ENCODE data around the gene PRPF6.
A peak's percentile ranks its signal among the peaks of the same experiment; 100 is the strongest.
"Not testable (repeated sequence)": the region's sequence is repeated elsewhere in the genome, so short reads cannot be mapped to it uniquely, and the experiment has no call there.

The PRPF6 gene

DNA sequence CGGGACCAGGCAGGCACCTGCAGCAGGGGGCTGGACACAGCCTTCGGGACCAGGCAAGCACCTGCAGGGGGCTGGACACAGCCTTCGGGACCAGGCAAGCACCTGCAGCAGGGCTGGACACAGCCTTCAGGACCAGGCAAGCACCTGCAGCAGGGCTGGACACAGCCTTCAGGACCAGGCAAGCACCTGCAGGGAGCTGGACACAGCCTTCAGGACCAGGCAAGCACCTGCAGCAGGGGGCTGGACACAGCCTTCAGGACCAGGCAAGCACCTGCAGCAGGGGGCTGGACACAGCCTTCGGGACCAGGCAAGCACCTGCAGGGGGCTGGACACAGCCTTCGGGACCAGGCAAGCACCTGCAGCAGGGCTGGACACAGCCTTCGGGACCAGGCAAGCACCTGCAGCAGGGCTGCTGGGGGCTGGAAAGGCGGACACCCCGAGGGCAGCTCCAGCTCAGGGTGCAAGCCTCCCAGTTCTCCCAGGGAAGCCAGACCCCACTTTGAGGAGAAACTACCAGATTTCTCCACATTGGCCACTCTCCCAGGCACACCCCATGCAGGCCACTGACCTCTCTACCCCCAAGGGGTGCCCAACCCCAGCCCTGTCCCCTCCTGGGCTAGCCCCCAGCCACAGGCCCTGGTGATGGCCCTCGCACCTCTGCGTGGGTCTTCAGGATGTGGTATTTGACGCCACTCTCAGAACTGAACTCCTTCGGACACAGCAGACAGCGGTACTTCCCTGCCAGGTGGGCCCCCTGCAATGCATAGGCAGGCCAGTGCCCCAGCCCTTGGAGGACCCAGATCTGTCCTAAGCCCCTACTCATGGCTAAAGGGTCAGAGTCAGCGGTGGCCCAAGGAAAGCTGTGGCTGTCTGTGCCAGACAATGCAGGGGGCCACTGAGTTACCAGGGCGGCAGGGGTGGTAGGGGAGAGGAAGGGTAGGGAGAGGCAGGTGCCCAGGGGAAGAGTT is 20.0 kb upstream of the PRPF6 start:
- DNase-seq: not testable (repeated sequence)

DNA sequence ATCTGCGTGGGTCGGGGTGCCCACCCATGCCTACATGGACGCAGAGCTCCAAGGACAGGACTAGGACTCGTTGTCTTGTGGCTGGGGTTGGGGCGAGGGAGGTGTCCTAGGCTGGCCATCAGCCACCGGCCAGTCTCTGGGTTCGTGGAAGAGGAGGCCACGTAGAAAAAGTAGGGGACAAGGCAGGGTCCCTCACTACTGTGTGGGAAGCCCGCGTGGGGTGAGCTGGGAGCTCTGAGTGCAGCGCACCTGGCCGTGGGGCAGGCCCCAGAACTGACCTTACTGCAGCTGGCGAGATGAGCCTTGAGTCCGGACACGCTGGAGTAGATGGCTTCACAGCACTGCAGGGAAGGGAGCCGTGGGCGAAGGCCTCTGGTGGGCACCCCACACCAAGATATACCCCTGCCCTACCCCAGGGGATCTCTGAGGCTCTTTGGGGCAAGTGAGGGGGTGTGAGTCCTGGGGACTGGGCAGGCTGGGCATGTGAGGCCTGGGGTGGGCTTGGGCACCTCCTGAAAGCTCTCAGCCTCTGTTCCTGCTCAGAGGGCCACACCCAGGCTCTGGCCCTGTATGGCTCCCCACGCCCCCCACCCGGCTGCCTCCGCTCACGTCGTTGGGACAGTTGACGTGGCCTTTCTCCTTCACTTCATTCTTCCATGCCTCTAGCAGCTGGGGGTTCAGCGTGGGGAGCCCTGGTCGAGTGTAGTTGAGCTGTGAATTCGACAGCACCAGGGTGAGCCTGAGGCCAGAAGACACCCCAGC is 19.1 kb upstream of the PRPF6 start:
- no peak for DNase-seq

DNA sequence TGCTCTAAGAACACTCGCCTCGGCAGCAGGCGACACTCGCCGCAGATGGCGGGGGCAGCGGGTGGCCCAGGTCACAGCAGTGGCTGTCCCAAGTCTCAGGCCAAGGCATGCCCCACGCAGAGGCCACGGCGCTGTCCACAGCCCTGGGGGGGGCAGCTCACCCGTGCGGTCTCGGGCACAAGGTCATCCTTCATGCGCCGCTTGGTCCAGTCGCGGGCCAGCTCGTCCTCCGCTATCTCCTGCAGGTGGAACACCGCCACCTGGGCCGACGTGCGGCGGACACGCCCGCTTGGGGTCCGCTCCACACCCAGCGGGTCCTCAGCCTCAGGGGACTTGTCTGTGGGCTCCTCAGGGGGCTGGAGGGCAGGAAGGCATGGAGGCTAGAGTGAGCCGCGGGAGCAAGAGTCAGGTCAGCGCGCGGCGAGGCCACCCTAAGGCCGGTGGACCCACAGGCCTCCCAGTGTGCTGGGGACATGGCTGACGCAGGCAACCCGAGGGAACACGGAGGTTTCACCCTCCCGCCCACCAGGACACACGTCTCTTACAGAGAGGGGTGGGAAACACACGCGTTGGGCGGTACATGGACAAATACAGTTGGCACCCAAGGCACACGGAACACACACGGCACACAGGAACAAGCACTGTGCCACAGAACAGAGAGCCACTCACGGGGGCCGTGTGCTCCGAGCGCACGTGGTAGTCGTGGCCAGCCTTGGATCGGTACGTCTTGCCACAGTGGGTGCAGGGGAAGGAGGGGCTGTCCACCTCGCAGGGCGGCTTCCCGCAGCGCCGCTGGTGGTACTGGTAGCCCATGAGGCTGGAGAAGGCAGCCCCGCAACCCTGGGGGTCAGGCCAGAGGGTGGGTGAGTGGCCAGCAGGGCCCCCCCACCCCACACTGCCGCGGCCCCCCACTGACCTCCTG is 18.2 kb upstream of the PRPF6 start:
- no peak for DNase-seq

DNA sequence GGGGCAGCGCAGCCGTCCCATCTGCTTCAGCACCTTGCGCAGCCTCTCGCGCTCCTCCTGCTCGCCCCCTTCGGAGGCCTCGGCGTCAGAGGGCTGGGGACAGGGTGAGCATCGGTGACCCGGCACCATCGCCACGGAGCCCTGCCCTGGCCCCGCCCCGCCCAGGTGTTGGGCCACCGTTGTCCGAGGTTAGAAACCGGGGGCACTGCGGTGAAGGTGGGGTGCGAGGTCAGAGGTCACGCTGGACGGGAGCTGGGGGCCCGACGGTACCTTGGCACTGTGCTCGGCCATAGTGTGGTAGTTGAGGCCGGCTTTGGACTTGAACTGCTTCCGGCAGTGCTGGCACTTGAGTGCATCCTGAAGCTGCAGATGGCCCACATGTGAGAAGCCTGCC is 17.6 kb upstream of the PRPF6 start:
- DNase-seq: no peak

DNA sequence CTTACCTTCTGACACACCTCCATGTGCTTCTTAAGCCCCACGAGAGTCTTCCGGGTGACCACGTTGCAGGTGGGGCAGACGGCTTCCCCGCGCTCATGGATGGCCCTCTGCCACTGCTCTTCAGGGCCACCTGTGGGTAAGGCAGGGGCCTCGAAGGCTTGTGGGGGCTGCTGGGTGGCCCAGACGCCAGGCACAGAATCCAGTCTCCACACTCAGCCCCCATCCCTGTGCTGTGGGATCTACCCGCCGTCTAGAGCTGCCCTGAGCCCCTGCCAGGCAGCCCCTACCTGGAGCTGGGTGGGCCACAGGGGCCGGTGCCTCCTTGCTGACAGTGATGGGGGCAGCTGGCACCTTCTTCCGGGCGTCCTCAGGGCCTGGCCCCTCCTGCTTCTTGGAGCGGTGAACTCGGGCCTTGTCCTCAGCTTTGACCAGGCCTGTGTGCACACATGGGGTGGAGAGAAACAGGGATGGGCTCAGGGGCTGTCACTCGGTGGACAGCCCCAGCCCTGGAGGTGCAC is 17.1 kb upstream of the PRPF6 start:
- no peak for DNase-seq

DNA sequence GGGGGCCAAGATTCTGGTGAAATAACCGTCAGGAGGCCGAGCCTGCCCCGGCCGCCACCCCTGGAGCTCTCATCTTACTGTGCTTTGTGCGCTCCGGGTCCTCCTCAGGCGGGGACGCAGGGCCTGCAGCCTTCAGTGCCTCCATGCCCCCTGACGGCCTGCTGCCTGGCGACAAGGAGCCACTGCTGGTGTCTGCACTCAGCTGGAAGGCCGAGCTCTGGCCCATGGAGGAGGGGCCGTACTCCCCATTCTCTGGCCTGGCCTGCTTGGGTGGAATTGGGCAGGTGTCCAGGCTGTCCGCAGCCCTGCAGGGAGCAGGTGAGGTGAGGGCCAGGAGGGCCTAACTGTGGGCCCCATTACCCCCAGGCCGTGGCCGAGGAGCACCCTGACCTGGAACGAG is 16.5 kb upstream of the PRPF6 start:
- no peak for DNase-seq

DNA sequence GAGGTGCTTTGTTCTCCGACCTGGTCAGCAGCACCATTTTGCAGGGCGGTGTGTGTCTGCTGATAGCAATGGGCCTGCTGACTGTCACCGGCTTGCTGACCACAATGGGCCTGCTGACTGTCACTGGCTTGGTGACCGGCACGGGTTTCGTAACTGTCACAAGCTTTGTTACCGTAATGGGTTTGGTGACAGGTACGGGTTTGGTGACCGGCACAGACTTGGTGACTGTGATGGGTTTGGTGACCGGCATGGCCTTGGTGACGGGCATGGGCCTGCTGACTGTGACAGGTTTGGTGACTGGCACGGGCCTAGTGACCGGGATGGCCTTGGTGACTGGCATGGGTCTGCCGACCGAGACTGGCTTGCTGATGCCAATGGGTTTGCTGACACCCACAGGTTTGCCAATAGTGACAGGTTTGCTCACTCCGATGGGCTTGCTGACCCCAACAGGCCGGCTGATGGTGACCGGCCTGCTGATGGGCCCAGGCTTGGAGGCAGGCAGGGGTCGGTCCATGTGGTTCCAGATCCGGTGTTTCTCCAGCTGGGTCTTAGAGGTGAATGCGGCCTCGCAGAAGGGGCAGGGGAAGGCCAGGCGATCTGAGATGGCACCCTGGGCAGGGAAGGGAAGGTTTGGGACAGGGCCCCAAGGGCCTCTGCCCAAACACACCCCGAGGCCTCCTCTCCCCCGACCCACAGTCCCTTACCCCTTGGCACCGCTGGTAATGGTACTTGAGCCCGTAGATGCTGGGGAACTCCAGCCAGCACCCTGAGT is 14.6 kb upstream of the PRPF6 start:
- DNase-seq: no peak

DNA sequence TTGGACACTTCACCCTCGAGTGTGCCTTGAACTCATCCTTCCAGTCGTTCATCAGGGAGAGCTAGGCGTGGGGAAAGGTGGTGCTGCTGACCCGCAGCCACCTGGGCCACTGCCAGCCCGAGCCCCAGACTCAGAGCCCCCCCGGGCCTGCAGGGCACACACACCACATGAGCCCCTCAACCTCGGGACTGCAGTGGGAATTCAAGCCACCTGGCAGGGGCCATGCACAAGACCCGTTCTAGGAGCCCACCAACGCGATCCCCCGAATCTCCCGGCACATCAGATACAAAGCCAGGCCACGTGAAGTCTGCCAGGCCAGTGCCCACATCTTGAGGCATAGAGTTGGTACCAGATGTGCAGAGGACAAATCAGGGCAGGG is 14.0 kb upstream of the PRPF6 start:
- DNase-seq: no peak

DNA sequence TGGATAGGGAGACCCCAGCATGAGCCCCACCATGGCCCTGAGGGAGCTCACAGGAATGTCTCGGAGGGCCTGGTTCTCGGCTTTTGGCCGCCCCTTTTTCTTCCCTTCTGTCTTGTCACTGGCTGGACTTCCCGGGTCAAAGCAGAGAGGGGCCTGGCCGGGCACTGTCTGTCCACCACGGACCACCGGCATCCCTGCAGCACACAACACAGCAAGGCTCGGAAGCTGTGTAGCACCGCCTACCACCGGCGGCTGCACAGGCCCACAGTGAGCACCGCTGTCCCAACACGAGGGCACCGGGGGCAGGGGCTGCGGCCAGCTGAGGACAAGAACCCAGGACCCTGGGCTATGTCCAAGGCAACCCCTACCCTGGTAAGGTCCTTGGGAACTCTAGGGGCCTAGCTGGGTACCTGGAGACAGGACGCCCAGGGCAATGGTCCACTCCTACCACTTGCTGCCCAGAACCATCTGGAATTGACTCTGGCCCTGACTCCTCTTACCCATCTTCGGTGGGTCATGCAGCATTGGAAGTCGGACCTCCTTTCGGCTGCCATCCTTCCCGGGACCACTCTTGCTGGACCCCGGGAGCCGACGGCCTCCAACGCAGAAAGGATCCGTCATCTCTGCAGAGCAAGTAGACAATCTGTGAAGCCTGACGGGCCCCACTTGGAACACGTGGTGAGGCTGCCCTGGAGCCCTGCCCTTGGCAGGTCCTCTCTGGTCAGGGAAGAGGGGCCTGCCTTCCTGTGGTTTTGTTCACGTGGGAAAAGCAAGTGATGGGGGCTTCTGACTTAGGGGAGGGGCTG is 13.4 kb upstream of the PRPF6 start:
- DNase-seq: no peak

DNA sequence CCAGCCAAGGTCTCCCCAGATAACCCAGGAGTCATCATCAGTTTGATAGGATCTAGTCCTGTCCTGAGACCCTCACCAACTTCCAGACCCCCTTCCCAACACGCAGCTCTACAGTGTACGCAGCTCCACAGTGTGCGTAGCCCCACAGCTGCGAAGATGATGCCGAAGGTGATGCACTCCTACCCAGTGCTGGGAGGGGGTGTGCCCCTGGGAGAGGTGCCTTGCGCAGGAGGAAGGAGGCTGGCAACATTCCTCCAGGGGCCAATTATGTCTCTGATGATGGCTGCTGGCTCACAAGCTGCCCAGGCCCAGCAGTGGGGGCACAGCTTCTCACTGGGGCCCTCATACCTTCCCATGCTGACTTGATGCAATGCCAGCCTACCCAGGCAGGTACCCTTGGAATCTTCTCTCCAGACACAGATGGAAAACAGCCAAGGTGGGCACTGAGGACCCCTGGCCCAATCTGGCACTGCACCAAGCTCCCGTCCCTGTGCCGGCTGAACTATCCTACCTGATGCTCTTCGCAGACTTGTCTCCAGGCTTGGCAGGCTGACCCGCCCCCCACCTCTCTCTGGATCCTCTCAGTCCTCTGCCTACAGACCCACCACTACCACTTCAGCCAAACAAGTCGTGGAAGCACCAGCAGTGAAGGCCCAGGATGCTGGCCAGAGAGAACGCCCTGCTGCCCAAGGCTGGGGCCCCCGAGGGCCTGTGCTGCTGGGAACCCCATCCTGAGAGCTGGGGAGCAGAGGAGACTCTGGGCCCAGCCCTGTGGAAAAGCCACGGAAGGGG is 12.6 kb upstream of the PRPF6 start:
- peak; percentile 7 for DNase-seq

DNA sequence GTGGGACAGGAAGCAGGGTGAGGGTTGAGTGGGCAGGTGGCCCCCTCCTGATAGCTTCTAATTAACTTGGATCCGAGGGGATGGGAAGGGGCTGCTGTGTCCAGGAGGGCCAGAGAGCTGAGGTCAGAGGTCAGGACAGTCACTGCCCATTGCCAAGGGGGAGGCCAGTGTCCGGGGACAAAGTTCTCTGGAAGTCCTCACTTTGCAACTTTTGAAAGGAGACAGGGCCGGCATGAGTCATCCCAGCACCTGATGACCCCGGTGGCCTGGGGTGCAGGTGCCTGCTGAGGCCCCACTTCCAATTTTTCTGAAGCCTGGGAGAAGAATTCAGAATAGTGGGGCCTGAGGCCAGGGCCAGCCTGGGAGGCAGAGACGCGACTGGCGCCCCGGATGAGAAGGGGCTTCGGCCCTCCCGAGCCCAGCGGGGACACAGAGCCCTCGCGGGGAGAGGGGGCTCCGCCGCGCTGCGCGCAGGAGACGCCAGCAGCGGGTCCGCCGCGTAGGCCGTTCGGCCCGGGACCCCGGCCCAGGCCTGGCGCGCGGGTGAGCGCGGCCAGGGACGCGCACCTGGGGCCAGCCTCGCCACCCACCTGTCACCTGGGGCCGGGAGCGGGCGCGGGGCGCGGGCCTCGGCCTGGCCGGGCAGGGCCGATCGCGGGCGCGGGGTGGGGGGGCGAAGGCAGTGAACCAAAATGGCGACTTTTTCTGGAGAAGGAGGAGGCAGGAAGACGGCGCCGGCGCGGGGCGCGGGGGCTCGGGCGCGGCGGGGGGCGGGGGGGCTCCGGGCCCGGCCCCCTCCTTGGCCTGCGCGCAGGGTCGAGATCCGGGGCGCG is 11.8 kb upstream of the PRPF6 start:
- peak; percentile 13 for DNase-seq

DNA sequence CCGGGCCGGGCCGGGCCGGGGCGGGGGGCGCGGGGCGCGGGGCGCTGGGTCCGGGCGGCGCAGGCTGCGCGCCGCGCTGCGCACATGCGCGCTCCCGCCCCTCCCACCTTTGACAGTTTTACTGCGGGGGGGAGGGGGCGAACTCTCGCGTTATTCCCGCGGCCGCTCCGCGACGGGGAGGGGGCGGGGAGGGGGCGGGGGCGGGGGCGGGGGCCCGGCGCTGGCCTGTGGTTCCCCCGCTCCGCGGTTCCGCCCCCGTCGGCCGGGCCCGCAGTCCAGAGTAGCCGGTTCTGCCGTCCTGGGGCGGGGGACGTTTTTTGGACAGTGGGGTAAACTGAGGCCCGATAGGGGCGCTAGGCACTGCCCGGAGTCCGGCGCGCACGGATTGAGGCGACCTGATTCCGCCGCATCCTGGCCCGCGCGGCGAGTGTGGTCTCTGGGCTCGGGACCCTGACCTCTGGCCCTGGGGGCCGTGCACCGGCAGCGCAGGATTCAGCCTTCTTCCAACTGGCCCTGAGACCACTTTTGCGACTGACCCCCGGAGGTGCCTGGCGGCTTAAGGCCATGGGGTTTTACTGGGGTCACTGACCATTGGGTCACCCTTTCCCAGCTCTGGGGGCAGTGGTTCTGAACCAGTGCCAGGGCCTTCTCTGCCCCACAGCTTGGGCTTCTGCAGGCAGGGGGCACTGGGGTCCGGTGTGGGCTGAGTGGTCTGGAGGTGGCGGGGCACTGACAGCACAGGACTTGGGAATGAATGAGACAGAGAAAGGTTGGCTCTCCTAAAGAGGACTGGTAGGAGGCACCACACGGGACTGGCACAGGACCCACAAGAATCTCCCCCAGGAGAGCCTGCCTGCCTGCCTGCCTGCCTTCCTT is 10.9 kb upstream of the PRPF6 start, which contains the start of gene ZNF512B:
Gene ZNF512B (minus strand): TSS at position 93 of the 876 bp plus-strand sequence. CDS start 1,980 bp downstream, outside the sequence.
- peak; percentile 52 for DNase-seq

DNA sequence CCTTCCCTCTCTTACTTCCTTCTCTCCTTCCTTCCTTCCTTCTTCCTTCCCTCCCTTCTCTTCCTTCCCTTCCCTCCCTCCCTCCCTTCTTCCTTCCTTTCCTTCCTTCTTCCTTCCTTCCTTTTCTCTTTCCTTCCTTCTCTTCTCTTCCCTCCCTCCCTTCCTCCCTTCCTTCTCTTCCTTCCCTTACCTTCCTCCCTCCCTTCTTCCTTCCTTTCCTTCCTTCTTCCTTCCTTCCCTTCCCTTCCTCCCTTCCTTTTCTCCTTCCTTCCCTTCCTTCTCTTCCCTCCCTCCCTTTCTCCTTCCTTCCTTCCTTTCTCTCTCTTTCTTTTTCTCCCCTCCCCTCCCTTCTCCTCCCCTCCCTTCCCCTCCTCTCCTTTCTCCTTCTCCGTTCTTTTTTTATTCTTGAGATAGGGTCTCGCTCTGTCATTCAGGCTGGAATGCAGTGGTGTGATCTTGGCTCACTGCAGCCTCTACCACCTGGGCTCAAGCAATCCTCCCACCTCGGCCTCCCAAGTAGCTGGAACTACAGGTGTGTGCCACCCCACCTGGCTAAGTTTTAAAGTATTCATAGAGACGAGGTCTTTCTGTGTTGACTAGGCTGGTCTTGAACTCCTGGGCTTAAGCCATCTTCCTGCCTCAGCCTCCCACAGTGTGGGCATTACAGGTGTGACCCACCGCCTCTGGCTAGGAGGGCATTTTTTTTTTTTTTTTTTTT is 10.1 kb upstream of the PRPF6 start:
- no peak for DNase-seq

DNA sequence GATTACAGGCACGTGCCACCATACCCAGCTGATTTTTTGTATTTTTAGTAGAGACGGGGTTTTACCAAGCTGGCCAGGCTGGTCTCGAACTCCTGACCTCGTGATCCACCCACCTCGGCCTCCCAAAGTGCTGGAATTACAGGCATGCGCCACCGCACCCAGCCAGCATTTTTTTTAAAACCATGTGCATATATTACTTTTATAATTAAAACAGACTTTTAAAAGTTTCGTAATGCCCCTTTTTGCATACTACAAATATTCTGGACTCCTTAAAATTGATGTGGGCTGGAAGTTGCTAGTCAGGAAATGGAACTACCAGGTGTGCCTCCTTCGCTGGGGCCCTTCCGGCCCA is 9.0 kb upstream of the PRPF6 start:
- not testable (repeated sequence) for DNase-seq

DNA sequence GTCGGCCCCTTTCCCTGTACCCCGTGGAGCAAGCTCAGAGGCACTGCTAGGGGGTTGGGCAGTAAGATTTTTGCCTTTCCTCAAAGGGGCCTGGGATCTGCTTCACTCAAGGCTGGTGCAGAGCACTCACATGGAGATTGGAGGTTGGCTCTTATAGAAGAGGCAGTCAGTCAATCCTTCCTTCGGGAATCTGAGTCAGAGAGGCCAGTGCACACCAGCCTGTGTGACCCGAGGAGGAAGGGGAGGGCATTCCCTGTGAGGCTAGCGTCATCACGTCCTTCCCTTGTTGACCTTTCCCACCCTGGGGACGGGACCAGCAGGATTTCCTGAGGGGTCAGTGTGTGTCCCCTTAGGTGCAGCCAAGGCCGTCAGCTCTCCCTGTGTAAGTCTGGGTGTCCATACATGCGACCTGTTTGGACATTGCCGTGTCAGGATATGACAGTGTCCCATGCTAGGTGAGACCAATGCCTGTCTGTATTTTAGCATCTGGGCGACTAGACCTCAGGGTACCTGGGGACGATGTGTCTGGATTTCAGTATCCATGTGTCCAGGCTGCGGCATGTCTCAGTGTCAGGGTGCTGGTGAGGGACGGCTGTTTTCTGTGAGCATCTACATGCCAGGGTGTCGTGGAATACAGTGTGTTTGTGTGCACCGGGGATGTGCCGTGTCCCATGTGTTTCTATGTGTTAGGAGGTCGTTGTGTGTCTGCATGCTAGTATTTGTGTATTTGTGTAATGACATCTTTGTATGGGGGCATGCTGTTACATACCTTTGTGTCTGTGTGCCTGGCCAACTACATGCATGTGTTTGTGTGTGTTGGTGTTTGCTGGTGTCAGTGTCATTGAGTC is 8.4 kb upstream of the PRPF6 start:
- peak; percentile 6 for DNase-seq

DNA sequence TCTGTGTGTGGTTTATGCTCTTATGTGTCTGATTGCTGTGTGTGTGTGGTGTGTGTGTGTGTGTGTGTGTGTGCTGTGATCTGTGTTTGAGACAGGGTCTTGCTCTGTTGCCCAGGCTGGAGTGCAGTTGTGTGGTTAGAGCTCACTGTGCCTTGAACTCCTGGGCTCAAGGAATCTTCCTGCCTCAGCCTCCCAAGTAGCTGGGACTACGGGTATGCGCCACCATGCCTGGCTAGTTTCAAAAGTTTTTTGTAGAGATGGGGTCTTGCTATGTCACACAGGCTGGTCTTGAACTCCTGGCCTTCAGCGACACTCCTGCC is 7.8 kb upstream of the PRPF6 start:
- no peak for DNase-seq

Data from activated CD4-positive, alpha-beta T cell treated with anti-CD3 and anti-CD28 coated beads for 1 hour (primary cell).